ENCODE results near the gene PPP1R27.
A peak's percentile ranks its signal among the peaks of the same experiment; 100 is the strongest.

DNA sequence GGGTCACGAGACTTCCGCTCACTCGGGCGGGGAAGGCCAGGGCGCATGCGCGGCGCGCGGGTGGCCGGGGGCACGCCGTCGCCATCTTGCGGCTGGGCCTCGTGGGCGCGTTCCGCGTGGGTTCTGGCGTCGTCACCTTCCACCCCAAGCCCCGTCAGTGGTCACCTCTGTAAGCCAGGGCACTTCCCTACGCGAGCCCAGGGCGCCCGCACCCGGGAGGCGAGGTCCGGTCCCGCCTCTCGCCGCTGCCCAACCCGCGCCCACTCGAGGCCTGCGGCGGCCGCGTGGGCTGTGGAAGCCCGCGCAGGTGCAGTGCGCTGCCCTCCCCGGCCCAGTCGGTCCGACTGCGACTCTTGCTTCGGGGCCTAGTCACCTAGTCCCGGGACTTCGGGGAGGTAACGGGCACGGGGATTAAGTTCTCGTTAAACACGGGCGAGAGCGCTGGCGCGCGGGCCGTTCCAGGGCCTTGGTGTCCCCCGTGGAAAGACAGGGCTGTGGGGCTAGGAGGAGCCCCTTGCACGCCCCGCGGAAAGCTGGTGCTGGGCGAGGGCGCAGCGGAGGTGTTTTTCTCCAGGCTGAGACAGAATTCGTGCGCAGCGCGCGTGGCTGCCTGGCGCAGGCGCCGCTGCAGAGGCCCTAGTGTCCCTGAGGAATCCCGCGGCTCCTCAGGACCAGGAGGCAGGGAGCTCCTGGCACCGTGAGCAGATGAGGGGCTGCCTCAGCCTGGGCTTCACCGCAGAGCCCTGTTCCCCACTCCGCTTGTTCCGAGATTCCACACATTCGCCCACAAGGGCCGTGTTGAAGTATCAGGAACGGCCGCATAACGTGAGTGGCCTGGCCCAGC lies 36.8 kb upstream of the PPP1R27 start:
- TF ChIP-seq CTCF (IDR thresholded peaks at IDR 0.05) (peak in 4 of 7 experiments; percentile 13 to 52 (median 28)), POLR2A (IDR thresholded peaks at IDR 0.05) (peak; percentile 81 to 92 (median 90))

Measured in body of pancreas (tissue), 4 donors.